GM21390 (cell line): ENCODE results near the gene GPR107.
"Not testable (repeated sequence)": the region's sequence is repeated elsewhere in the genome, so short reads cannot be mapped to it uniquely, and the experiment has no call there.

Experiments used
- ATAC-seq: cut with Tn5 transposase; IDR thresholded peaks from one replicate; pipeline ENCODE4 v1.9.1; 2021; ENCODE audit not compliant: unreplicated experiment

Gene GPR107

DNA sequence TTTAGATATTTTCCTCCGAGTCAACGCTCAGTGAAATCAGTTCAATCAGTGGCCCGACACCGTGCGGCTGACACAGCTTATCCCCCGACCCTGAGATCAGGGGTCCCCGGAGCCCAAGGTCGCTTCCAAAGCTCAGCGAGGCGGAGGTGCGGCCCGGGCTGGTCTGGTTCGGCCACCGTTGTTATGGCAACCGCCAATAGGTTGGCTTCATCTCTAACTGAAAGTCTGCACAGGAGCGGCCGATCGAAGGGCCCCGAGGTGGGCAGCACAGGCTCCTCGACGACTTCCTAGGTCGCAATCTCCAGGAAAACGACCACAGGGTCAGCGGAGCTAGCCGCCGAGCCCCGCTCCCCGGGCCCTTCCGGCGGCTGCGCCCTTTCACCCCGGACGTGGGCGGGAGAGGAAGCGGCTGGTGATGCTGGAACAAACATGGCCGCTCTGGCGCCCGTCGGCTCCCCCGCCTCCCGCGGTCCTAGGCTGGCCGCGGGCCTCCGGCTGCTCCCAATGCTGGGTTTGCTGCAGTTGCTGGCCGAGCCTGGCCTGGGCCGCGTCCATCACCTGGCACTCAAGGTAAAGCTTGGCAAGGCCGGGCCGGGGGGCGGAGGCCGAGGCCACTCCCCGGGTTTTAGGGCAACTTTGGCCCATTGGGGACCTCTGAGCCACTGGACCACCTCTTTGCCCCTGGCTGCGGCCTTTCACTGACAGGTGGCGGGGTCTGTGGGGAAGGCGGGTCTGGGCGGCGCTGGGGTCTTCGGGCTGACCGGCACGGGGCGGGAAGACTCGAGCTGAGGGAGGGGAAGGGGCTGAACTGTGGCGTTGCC, at the start of gene GPR107:
Gene GPR107 (plus strand): TSS at position 403 of the 821 bp plus-strand sequence. CDS start 27 bp downstream, at position 430.
- peak; percentile 67 for ATAC-seq

DNA sequence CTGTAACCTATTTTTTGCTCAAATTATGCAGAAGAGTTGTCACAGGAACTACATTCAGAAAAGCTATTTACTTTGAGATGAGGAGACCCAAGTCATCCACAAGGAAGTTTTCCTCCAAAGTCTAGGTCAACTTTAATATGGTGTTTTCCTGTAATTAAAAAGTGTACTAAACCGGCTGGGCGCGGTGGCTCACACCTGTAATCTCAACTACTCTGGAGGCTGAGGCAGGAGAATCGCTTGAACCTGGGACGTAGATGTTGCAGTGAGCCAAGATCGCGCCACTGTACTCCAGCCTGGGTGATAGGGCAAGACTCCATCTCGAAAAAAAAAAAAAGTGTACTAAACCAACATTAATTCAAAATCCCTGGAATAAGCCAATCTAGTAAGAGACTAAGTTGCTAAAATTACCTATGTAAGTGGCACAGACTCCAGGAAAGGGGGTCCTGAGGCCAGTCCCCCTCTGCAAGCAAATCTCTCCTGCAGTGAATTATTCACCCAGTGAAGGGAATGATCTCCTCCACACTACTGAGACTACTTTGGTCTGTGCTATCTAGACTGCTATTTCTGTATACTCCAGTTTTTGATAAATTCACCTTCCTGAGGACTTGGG, 49.7 kb upstream of the GPR107 start:
- ATAC-seq, result no peak

DNA sequence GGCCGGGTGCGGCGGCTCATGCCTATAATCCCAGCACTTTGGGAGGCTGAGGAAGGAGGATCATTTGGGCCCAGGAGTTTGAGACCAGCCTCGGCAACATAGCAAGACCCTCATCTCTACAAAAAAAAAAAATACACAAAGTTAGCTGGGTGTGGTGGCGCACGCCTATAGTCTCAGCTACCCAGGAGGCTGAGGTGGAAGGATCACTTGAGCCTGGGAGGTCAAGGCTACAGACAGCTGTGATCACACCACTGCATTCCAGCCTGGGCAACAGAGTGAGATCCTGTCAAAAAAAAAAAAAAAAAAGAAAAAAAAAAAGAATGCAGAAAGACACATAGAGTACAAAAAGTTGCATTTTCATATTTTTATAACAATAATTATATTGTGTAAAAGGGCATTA, 46.8 kb upstream of the GPR107 start:
- not testable (repeated sequence) for ATAC-seq

DNA sequence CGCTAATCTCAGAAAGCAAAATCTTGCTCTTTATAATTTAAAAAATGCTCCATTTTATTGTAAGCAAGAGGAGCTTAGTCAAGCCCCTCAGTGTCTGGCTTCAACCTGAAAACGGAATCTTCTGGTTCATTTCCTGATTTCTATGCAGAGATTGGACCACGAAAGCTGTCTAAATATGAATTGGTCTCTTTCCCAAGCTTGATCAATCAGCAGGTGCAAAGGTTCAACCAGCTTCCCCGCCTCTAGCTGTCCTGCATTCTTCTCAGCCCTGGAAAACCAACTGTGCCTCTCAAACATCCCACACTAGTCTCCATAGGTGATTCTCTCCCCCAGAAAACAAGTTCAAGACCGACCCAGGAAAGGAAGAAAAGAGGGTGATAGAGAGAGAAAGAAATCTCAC, 45.2 kb upstream of the GPR107 start:
- ATAC-seq, result no peak

DNA sequence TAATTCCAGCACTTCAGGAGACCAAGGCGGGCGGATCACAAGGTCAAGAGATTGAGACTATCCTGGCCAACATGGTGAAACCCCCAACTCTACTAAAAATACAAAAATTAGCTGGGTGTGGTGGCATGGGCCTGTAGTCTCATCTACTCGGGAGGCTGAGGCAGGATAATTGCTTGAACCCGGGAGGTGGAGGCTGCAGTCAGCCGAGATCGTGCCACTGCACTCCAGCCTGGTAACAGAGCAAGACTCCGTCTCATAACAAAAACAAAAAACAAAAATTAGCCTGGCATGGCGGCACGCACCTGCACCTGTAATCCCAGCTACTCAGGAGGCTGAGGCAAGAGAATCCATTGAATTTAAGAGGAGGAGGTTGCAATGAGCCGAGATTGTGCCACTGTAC, 44.2 kb upstream of the GPR107 start:
- ATAC-seq, result not testable (repeated sequence)

DNA sequence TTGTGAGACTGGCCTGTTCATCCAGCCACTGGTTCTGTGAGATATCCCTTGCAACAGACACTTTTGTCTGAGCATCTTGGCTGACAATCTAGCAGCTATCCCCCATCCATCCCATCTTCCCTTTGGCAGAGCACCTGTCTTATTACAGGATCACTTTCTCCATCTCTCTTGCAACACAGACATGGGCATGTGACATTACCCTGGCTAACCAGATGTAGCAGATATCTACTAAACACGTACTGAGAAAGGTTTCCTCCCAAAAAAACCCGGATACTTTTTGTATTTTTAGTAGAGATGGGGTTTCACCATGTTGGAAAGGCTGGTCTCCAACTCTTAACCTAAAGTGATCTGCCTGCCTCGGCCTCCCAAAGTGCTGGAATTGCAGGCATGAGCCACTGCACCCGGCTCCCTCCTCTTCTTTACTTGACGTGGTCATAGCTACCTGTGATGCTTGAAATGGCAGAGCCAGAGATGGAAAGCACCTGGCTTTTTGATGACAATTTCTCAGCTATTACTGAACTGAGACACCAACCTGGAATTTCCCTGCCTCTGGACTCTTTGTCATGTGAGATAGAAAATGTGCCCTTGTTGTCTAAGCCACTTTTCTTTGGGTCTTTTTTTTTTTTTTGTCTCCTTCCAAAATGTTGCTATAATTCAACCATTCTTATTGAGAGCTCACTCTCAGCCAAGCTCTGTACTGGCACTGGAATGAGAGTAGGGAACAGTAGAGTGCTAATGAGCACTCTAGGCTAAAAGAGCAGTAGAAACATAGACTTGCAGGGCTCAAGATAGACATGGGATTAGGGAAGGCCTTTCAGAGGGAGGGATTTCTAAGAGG, 43.3 kb upstream of the GPR107 start:
- ATAC-seq, result no peak

DNA sequence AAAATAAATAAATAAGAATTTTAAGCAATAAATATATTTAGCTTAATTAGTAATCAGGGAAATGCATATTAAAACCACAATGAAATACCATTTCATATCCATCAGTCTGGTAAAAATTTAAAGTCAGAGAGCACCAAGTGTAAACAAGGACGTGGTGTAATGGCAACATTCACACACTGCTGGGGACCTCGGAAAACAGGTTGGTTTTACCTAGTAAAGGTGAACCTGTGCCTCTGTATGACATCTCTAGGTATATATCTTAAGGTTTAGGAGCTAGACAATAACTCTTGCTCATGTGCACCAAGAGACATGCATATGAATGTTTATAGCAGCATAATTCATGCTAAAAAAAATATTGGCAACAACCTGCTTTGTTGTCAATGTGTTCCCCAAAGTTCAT, 40.4 kb upstream of the GPR107 start:
- no peak for ATAC-seq

DNA sequence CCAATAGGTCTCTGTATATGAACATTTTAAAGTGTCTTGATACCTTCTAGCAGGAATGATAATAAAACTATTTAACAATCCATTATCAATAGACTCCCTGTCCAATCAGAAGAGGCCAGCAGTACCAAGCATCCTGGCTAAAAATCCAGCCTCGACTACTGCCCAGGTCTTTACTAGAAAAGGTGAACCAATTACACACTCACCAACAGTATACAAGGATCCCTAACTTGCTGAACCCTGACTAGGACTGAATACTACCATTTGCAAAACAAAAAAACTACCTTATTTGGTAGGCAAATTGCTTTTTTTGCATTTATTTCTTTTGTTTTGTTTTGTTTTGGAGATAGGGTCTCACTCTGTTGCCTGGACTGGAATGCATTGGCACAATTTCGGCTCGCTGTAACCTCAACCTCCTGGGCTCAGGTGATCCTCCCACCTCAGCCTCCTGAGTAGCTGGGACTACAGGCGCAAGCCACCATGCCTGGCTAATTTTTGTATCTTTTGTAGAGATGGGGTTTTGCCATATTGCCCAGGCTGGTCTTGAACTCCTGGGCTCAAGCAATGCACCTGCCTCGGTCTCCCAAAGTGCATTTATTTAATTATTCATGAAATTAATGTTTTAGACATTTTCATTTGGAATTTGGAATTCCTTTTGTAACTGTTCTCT, 38.2 kb upstream of the GPR107 start:
- ATAC-seq, result no peak

DNA sequence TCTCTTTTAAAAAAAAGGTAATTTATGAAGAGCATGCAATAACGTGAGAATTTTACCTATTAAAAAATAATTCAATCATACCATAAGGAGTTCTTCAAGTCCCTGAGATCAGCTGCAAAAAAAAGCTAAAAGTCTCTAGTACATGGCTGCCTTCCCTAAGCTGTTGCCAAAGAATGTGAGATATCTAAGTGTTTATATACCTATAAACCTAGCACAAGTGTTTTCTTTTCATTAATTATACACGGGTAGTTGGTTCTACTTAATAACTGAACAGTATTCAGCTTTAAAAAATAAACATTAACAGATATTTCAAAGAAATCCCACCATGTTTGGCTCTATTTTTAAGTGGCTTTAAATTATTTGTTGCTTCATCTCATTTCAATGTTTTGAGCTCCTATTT, 36.6 kb upstream of the GPR107 start:
- ATAC-seq, result no peak

DNA sequence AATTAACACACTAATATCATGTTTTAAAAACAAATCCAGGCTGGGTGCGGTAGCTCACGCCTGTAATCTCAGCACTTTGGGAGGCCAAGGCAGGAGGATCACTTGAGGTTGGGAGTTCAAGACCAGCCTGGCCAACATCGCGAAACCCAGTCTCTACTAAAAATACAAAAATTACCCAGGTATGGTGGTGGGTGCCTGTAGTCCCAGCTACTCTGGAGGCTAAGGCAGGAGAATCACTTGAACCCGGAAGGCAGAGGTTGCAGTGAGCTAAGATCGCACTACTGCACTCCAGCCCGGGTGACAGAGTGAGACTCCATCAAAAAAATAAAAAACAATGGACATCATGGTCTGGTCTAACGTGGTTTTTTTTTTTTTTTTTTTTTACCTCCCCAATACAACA, 36.2 kb upstream of the GPR107 start:
- not testable (repeated sequence) for ATAC-seq

DNA sequence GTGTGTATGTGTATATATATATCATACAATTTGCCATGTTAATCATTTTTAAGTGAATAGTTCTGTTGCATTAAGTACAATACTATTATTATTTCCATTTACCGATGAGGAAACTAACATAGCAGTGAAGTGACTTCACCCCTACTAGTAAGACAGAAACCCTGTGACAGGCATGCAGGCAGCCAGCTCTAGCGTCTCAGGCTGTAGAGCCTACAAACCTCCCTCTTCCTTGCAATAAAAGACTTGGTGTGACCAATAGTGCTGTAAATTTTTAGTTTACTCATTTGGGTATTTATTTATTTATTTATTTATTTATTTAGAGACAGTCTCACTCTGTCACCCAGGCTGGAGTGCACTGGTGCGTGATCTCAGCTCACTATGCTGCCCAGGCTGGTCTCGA, 35.4 kb upstream of the GPR107 start:
- ATAC-seq, result no peak

DNA sequence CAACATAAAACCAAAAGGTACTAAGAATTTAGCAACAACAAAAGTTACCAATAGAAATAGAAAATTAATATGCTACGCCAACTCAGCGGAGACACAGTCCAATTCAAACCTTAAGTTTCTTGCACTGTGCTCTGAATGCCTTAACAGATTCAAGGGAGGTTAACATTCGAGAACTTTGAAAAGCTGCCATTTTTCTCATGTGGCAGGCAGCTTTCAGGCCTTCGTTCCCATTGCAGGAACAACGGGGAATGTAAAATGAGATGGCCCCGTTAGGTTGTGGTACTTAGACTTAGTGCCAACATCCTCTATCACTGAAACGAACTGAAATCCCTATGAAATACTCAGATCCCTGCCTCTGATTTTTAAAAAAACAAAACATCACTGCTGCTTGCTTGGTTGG, 33.1 kb upstream of the GPR107 start:
- ATAC-seq, result no peak

DNA sequence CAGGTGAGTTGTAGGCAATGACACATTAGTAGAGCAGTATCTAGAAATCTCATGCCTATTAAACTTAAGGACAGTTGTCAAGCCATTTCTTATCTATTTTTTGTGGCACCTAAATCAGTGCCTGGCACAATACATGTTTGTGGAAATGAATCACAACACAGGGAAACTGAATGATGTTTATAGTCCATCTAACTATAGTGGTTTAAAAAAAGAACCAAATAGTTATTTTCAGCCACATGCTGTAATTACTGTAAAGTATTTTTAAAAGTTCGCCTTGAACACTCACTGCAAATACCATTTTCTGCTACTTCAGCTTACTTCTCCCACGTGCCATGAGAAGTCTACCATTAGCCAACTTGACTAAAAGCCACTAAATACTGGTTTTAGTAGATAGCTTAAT, 32.6 kb upstream of the GPR107 start:
- no peak for ATAC-seq

DNA sequence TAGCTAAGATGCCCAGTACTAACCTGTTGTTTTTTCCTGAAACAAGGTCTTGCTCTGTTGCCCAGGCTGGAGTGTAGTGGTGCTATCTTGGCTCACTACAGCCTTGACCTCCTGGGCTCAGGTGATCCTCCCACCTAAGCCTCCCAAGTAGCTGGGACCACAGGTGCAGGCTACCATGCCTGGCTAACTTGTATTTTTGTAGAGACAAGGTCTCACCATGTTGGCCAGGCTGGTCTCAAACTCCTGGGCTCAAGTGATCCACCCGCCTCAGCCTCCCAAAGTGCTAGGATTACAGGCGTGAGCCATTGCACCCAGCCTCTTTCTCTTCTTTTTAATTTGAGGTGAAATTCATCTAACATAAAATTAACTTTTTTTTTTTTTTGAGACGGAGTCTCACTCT, 31.9 kb upstream of the GPR107 start:
- ATAC-seq, result not testable (repeated sequence)

DNA sequence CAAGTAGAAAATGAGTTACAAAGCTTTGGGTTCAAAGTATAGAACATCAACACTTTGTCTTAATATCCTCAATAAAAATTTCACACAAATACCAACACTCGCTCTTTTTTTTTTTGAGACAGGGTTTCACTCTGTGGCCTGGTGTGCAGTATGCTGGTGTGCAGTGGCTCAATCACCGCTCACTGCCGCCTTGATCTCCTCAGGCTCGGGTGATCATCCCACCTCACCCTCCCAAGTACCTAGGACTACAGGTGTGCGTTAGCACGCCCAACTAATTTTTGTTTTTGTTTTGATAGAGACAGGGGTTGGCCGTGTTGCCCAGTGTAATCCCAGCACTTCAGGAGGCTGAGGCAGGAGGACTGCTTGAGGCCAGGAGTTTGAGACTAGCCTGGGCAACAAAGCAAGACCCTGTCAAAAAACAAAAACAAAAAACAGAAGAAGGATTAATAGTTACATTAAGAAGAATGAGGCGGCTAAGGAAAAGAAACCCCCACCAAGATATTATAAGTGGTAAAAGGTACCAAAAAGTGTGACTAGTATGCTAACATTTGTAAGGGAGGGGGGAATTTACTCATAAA, 31.1 kb upstream of the GPR107 start:
- no peak for ATAC-seq

DNA sequence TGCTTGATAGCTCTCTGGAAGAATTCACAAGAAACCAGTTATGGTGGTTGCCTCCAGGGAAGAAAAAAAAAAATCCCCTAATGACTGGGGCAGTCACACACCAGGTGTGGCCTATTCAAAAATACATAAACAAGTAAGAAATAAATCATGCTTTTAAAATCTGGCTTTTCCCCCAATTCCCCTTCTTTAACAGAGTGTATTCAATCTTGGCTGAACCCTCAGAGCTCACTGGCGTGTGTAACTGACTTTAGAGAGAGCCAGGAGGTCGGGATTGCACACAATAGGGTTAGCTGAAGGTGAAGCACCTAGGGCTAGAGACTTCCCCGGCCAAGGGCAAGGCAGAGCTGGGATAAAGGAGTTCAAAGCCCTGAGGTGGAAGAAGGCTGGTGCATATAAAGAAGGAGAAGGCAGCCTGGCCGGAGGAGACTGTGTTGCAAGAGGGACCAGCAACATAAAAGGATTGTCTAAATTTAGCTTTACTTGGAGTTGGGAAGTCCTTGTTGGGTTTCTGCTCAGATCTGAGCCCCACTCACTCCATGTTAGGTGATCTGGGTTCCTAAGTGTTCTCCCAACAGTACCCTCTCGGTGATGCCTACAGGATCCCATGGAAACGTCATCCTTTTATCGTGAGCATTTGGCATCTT, 30.4 kb upstream of the GPR107 start:
- ATAC-seq, result peak; percentile 37

DNA sequence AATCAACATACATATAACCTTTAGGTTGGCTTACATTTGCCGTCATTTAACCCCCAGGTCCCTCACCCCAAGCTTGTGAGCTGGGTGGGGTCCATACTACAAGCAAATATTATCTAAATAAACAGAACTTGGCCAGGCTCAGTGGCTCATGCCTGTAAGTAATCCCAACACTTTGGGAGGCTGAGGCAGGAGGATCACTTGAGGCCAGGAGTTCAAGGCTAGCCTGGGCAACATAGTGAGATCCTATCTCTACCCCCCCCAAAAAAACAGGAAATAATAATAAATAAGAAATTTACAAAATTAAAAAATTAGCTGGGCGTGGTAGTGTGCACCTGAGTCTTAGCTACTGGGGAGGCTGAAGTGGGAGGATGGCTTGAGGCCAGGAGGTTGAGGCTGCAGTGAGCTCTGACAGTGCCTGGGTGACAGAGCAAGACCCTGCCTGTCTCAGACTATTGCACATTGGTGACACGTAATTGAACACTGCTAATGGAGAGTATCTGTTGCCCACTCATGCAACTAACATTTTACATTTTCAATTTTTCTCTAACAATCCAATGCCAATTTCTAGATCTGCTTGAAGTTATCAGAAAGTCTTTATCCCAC, 29.6 kb upstream of the GPR107 start:
- no peak for ATAC-seq

DNA sequence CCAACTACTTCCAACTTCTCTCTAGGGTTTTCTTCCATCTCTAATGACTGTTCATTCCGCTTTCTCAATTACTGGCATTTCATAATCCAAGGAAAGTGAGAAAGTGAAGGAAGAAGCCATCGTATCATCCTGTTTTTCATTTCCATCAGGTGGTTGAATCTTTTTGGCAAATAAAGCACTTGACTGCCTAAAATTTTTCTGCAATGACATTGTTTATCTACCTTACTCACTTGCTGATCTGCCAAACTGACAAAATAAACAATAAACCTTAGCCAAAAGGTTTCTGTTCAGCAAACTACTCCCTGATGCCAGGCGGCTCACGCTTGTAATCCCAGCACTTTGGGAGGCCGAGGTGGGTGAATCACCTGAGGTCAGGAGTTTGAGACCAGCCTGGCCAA, 29.1 kb upstream of the GPR107 start:
- ATAC-seq, result no peak

DNA sequence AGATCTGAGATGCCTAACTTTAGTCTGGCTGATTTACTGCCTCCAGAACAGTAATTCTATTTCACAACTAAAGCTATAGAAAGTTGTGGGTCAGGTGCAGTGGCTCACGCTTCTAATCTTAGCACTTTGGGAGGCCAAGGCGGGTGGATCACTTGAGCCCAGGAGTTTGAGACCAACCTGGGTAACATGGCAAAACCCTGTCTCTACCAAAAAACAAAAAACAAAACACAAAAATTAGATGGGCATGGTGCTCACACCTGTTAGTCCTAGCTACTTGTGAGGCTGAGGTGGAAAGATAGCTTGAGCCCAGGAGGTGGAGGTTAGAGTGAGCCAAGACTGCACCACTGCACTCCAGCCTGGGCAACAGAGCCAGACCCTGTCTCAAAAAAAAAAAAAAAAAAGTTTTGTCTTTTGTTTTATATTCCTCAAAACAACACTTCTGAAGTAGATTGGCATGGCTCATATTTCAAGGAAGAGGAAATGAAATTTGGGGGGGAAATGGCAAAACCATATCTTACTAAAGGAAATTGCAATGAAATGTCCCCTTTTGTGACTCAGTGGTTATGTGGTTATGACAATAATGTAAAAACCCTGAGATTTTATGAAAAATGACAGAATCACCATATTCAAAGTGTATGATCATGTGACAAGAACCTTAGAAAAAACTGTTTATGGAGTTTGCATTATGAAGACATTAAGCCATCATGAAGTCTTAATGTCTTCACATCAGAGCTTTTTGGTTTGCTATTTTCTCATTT, 26.9 kb upstream of the GPR107 start:
- ATAC-seq, result no peak
